ENCODE data around the gene C1orf210.

The C1orf210 gene

GRCh38 chr1:43246466-43247213, 38.7 kb downstream of the C1orf210 start:
- DNase-seq = no peak

DNA sequence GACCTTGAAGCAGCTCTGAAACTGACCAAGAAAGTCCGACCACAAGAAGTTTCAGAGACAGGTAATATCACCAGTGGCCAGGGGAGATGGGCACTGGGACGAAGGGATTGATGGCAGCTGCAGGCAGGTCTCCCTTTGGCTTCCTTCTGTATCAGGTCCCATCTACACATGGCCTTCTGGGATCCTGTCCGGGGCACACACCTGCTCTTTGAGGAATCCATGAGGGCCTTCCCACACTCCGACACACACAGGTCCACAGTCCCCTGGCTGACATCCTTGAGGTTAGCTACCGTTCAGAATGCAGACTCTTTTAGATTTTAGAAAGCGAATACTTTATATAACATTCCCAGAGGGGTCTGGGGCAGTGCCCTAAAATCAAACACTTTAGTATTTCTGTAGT, 42.1 kb downstream of the C1orf210 start:
- DNase-seq = no peak

- DNase-seq = no peak
Observed at GRCh38 chr1:43241413-43241836, 44.0 kb downstream of the C1orf210 start.

DNA sequence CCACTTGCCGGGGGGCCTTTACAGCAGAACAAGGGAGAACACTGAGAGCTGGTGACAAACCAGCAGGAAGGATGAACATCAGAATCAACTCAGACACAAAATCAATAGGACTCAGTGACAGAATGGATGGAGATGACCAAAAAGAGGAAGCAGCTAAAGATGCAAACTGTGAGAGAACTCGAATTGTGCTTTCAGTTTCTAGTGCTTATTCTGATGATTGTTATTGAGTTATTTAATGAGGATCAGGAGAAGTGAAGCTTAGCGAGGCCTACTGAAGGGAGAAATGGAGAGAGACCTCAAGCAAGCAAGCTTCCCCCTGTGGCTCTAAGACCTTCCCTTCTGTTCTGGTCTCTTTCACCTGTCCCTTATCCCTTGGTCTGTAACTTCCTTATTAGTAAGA, 45.9 kb downstream of the C1orf210 start:
- no peak for DNase-seq

- DNase-seq = no peak
Observed at GRCh38 chr1:43238991-43239469, 46.4 kb downstream of the C1orf210 start.

- peak in 1 of 2 donors; percentile 16 for DNase-seq
Observed at GRCh38 chr1:43238085-43238484, 47.3 kb downstream of the C1orf210 start.

DNA sequence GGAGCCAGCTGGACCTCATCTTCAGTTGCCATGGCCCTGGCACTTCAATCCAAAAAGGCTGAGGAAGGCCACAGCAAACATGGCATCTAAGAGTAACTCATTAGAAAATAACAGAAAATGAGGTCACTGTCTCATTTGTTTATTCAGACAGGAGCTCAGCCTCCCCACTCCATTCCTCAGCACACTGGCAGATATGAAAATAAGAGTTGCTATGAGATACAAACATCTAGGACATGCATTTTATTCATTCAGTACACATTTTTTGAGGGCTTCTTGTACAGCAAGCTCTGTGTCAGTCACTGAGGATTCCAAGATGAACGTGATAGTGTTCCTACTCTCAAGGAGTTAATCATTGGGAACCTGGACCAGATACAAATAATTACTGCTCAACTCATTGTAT, 48.3 kb downstream of the C1orf210 start:
- no peak for DNase-seq

- no peak for DNase-seq
Observed at GRCh38 chr1:43235451-43236121, 49.8 kb downstream of the C1orf210 start.

GRCh38 chr1:43235040-43235439, 50.3 kb downstream of the C1orf210 start:
- DNase-seq = no peak

- DNase-seq = no peak
Observed at GRCh38 chr1:43234267-43234666, 51.1 kb downstream of the C1orf210 start.

- no peak for DNase-seq
Observed at GRCh38 chr1:43233631-43234030, 51.8 kb downstream of the C1orf210 start.

DNA sequence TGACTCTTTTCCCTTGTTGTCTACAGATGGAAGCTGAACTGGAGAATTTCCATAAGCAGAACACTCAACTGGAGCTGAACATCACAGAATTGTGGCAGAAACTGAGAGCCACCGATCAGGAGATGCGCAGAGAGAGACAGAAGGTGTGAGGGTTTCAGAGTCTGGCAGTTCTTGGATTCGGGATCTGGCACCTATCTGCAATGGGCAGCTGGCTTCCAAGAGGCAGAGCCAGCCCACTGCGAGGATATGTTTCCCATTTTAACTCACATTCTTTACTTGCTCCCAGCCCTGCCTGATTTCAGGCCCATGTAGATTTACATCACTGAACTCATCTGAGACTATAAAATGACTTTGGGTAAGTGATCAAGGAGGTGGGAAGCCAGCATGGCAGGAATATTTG, 52.9 kb downstream of the C1orf210 start:
- no peak for DNase-seq

DNA sequence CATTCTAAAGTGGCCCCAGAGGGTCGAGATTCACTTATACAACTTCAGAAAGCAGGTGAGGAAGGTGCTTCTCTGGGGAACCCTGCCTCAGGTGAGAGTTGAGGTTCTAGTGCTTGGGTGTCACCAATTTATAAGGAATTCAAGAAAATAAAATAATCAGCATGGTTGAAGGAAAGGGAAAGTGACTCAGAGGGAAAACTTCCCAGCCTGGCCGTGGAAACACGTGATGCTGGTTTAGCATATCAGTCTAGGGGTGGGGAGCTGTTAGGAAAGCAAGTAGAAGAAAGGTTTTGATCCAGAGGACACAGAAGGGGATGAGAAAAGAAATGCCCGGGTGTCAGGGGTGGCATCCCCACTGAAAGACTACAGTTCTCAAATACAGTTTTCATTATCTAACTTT, 53.3 kb downstream of the C1orf210 start:
- DNase-seq = no peak

Measured in CD4-positive, alpha-beta T cell treated with Interleukin-1 beta for 1 hour (primary cell).